Measurements from ENCODE around the gene DEGS1.

DNA sequence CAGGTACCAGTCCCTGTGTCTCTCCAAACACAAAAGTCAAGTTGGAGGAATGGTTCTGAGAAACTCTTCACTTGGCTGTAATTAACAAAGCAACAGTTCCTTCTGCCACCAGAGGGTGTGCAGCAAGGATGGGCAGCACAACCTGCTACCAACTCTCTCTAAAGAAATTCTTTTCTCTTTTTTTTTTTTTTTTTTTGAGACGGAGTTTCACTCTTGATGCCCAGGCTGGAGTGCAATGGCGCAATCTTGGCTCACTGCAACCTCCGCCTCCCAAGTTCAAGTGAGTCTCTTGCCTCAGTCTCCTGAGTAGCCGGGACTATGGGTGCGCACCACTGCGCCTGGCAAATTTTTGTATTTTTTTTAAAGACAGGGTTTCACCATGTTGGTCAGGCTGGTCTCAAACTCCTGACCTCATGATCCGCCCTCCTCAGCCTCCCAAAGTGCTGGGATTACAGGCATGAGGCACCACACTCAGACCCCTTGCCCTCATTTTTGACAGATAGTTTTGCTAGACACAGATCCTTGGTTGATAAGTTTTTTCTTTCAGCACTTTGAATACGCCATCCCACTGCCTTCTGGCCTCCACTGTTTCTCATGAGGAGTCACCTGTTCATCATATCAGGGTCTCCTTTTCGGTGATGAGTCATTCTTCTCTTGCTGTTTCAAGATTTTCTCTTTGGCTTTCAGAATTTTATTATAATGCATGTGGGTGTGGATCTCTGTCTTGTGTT, 12.1 kb upstream of the DEGS1 start:
- TF ChIP-seq, protein P1, sequence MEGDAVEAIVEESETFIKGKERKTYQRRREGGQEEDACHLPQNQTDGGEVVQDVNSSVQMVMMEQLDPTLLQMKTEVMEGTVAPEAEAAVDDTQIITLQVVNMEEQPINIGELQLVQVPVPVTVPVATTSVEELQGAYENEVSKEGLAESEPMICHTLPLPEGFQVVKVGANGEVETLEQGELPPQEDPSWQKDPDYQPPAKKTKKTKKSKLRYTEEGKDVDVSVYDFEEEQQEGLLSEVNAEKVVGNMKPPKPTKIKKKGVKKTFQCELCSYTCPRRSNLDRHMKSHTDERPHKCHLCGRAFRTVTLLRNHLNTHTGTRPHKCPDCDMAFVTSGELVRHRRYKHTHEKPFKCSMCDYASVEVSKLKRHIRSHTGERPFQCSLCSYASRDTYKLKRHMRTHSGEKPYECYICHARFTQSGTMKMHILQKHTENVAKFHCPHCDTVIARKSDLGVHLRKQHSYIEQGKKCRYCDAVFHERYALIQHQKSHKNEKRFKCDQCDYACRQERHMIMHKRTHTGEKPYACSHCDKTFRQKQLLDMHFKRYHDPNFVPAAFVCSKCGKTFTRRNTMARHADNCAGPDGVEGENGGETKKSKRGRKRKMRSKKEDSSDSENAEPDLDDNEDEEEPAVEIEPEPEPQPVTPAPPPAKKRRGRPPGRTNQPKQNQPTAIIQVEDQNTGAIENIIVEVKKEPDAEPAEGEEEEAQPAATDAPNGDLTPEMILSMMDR (IDR thresholded peaks at IDR 0.05): peak in 1 of 4 experiments; percentile 5
- TF ChIP-seq POLR2A (IDR thresholded peaks at IDR 0.05): no peak
